Esophagus squamous epithelium (tissue), 4 donors: ENCODE data around the gene CFAP77.
A peak's percentile ranks its signal among the peaks of the same experiment; 100 is the strongest.

Source experiments
- CTCF ChIP-seq, 6 experiments: fragments of 450-650 bp in 4 of 6; fragments of 200-600 bp in 2 of 6; sonication (generic) in 2 of 6; IDR thresholded peaks; one replicate each; pipeline ENCODE4 v1.5.1; 2016 to 2019; ENCODE audit warnings: antibody characterized with exemption in 6 of 6, mild to moderate bottlenecking in 4 of 6, moderate library complexity in 4 of 6
- POLR2A ChIP-seq, 4 donors: fragments of 450-650 bp; IDR thresholded peaks; one replicate each; pipeline ENCODE4 v1.6.1; 2017; ENCODE audit warnings: antibody characterized with exemption in 4 of 4, mild to moderate bottlenecking in 4 of 4, moderate library complexity in 3 of 4

- TF ChIP-seq CTCF (IDR thresholded peaks at IDR 0.05) (peak; percentile 47 to 83 (median 66)), POLR2A (IDR thresholded peaks at IDR 0.05) (no peak)
These were observed 97.9 kb downstream of the CFAP77 start for GRCh38 chr9:132507670-132508469.
